IPS-NIHi11 (cell line): ENCODE data around the gene LCLAT1.

Source experiments
- DNase-seq: peaks from one replicate; pipeline ENCODE4 v3.0.0; 2012; ENCODE audit warnings: mixed read lengths, low spot score

Gene LCLAT1

DNA sequence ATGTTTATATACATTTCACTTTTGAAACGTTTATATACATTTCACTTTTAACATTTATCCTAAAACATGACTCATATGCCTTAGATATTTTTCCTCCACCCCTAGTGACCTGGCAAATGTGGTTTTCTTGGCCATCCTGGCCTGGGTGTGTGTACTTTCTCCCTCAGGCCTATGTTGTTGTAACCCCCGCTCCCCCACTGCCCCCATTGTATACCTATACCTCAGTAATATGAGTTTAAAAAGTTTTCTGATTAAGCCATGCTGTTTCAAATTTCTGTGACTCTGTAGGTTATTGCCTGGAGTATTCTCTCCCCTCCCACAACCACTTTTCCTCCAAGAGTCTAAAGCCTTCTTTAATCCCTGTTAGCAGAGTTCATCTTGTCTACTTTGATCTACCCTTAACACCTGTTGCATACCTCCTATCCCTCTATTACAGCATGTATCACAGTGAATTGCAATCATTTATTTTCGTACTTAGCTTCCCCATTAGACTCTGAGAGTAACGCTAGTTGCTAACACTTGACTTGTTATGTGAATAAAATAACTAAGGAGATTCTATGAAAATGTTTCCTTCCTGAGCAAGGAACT lies 67.9 kb downstream of the LCLAT1 start:
- no peak for DNase-seq

DNA sequence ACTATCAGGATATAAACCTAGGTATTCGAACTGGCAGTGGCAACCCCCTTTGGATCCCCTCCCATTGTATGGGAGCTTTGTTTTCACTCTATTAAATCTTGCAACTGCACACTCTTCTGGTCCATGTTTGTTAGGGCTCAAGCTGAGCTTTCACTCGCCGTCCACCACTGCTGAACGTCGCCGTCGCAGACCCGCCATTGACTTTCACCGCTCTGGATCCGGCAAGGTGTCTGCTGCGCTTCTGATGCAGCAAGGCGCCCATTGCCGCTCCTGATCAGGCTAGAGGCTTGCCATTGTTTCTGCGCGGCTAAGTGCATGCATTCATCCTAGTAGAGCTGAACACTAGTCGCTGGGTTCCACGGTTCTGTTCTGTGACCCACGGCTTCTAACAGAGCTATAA lies 69.1 kb downstream of the LCLAT1 start:
- no peak for DNase-seq

DNA sequence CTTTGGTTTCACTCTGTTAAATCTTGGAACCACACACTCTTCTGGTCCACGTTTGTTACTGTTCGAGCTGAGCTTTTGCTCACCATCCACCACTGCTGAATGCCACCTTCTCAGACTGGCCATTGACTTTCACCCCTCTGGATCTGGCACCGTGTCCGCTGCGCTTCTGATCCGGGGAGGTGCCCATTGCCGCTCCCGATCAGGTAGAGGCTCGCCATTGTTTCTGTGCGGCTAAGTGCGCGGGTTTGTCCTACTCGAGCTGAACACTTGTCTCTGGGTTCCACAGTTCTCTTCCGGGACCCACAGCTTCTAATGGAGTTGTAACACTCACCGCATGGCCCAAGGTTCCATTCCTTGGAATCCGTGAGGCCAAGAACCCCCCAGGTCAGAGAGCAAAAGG lies 72.8 kb downstream of the LCLAT1 start:
- DNase-seq = no peak

DNA sequence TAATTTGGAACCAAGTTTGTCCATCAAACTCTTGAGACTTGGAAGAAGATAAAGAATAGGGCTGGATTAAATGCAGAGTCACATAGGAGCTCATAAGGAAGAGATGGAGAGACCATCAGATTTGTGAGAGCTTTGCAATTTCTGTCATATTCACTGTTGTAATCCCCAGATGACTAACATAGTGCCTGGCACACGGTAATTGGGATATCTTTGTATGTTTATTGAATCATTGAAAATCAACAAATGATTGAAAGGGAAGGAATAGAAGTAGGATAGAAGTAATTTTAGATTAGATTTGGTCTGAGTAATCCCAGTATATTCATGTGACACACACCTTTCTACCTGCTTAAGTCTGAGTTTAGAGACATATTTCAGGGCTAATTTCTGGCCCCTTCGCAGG lies 75.4 kb downstream of the LCLAT1 start:
- DNase-seq = no peak

DNA sequence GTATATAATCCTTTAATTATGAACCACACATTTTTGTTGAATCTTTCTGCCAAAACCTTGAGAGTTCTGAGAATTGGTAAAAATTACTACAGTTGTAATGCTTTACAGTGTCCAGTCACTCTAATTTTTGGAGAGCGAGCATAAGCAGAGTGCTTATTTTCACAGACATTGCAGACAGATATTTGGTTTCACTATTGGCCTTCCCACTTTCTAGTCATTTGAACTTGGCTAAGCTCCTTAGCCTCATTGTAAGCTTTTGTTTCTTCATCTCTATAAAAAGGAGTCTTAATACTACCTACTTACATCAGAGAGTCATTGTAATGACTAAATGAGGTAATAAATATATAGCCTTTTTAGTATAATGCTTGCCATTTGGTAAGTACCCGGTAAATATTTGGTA lies 80.4 kb downstream of the LCLAT1 start:
- no peak for DNase-seq

DNA sequence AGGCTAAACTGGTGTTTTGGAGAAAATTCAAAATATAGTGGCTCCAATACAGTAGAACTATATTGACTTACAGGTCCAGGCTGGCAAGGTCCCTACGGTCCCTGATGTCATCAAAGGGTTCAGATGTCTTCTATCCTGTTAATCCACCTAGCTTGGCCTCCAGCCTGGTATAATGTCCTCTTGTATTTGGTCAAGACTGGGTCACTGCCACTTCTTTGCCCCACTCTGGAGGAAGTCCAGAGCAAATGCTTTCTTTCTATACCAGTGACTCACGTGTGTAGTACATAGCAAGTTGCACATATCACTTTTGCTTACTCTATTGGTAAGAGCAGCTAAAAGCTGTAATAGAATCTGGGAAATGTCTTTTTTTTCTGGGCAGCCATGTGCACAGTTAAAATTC lies 80.8 kb downstream of the LCLAT1 start:
- DNase-seq = no peak

DNA sequence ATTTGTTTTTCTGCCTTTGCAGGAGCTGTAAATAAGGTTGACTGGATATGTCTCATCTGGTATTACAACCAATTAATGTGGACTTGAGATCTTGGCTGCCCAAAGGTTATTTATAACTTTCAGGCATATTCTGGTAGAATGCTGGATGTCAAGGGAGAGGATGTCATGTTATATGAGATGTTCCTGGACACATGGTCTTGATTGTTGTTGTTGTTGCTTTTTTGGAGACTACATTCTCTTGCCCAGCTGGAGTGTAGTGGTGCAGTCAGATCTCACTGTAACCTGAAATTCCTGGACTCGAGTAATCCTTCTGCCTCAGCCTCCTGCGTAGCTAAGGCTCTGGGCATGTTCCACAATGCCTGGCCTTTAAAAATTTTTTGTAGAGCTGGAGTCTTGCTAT lies 83.3 kb downstream of the LCLAT1 start:
- DNase-seq = no peak

DNA sequence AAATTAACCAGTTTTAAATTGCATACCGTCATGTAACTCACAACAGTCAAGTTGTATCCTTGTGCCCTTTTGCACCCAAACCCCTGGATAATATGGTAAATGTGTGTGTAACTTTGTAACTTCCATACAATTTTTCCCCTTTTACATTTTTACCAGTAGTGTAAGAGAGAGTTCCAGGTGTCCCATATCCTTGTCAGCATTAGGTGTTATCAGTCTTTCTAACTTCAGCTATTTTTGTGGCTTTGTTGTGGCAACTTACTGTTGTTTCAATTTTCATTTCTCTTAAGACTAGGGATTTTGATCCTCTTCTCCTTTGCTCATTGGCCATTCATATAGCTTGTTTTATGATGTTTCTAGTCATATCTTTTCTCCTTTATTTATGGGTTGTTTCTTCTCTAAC lies 94.6 kb downstream of the LCLAT1 start:
- no peak for DNase-seq

DNA sequence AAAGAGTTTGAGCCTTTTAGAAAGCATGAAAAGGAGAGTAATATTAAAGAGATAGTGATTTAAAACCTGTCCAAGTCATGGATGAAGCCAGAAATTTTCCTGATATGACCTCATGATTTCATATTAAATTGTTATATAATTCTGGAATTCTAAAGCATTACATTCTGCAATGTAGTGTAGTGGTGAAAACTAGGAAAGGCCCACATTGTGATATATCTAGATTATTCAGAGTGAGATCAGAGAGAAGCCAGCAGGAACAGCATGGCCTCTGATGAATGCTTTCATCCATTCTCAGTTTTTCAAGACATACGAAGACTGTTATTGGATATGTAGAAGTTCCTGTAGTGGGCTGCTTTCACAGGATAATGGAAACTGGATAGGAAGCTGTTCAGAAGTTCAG lies 98.8 kb downstream of the LCLAT1 start:
- no peak for DNase-seq

DNA sequence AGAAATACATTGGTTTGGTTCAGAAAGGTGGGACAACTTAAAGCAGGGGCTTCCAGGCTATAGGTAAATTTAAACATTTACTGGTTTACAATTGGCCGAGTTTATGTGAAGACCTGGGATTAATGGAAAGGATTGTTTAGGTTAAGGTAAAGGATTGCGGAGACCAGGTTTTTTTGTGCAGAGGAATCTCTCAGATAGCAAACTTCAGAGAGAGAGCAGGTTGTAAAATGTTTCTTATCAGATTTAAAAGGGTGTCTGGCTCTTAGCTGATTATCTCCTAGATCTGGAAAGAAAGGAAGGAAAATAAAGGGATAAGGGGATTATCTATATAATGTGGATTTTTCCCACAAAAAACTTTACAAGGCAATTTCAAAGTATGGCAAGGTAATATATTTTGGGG lies 101.3 kb downstream of the LCLAT1 start:
- DNase-seq = no peak

DNA sequence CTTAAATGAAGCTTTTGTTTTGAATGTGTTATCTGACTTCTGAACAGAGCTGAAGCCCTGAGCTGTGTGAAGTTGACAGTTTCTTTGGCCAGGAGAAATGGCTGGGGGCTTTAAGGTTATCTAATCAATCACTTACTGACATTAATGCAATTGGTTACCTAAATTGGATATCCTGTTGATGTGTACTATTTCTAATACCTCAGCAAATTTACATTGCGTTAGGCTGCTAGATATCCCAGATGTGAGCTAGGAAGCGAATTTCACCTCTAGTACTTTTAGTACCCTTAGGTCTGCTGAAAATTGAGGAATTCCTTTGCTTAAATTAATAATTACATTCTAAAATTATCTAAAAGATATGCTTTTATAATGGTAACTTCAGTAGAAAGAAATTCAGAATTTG lies 102.0 kb downstream of the LCLAT1 start:
- DNase-seq = no peak

DNA sequence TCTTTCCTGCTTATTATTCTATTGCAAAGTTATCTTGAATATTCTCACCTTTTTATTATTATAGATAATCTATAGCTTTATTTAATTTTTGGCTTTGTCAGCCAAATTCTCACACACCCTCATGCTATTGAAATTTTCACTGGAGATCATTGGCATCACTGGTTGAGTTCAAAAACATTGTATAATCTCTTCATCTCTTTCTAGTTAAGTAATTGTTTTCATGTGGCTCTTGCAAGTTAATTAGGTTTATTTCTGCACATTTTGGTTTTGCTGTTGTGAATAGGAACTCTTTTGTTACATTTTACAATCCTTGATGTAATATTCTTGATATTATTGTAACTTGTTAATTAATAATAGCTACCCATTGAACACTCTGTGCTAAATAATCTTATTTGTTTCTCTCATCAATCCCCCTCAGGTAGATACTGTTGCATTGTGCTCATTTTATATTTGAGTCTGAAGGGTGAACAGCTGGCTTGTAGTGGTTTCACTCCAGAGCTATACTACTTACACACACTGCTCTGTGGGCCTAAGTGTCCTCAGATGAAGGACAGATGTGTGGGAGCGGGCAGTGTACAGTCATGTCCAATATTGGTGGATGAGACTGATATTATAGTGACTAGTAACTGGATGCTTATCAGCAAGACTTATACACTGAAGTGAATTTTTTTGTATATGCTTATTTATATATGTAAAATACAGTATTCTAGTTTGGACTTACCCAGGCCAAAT lies 112.7 kb downstream of the LCLAT1 start:
- DNase-seq = no peak

DNA sequence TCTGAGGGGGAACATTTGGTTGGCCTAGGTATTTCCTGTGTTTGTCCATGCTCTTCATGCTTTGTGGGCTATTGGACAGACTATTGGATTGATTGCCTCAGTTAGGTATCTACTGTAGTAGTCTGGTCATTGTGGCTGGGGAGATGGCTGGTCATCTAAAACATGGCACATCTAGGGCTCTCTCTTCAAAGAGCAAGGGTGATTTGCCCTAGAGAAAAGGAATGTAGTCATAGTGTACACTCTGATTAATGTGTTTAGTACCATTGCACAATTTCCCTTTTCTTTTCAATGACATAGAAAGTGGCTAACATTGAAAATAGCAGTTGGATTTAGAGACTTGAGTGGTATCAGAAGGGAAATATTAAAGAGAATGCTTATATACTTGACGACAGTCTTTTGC lies 114.3 kb downstream of the LCLAT1 start:
- no peak for DNase-seq

DNA sequence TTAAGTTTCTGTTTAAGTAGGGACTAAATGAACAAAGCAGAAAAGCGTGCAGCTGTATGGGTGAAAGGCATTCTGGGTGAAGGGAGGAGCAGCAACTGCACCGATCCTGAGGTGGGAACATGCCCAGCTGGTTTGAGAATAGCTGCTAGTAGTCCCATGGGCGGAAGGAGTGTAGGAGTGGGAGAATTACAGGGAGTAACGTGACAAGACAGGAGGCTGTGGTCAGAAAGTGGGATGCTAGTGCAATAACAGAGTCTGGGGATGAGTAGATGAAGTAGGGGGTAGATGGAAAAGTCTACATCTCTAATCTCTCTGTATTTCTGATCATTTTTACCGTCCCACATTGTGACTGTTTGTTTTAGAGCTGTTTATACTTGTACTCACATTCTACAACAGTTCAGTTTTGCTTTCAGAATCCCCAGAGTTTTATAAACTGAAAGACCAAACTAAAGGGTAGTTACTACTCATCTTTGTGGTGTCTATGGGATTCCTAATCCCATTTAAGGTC lies 118.9 kb downstream of the LCLAT1 start:
- DNase-seq = no peak

DNA sequence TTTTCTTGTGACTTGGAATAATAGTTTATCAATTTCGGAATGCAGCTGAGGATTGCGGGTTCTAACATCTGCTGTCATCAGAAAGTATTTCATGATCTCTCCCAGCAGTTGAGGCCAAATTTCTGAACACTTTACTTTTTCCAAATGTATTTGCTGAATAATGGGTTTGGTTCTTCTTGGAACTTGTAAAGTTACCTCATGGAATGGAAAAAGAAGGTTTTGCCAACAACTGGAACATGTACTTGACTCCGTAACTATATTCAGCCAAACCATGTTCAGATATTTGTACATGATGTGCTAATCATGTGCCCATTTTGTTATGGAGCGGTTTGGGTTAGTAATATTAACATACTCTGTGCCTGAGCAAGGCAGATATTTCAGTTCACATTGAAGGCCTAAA lies 119.6 kb downstream of the LCLAT1 start:
- DNase-seq = no peak

DNA sequence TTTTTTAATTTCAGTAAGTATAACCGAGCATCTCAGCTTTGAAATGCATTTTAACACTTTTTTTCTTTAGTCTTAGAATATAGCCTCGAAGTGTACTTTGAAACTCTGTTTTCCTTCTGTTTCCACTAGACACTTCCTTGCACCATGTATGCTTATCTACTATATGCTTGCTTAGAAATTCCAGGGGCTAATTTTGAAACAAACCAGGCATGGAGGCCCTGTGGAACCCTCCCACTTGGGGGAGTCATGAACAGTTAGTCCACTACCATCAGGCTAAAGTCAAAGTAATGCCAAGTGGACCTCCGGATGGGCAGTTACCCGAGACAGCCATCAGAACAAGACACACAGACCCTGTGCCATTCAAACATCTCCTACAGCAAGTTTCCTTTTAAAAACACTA lies 120.3 kb downstream of the LCLAT1 start:
- no peak for DNase-seq

DNA sequence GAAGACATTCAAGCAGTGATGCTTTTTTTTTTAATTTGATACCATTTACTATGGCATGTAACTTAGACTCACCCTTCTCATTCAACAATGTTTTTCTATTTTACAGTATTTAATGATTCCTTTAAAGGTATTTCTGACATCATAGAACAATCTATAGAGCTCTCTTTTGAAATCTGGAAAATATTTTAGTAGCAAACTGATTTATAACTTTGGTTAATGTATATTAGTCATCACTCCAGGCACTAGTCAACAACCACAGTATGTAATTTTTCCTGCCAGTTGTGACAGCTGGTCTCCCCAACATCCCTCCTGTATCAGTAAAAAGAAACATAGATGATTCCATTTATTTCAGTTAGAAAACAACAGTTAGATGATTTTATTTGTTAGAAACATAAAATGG lies 122.9 kb downstream of the LCLAT1 start:
- DNase-seq = no peak

DNA sequence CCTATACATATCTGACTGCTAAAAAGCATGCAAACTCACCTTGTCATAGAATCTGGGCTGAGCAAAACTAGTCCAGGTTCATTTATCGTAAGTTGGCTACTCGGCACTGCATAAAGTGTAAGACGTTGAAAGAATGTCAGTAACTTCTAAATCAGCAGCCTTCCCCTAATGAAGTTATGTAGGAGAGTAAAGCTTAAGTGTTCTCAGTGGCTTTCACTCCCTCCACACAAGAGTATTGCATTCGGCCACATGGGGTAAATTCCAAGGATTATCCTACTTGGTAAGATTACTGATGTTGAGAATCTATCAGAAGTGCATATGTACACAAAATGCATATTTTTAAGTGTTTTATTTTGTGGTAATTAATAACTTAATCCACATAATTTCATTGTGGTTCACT lies 130.1 kb downstream of the LCLAT1 start:
- DNase-seq = no peak

DNA sequence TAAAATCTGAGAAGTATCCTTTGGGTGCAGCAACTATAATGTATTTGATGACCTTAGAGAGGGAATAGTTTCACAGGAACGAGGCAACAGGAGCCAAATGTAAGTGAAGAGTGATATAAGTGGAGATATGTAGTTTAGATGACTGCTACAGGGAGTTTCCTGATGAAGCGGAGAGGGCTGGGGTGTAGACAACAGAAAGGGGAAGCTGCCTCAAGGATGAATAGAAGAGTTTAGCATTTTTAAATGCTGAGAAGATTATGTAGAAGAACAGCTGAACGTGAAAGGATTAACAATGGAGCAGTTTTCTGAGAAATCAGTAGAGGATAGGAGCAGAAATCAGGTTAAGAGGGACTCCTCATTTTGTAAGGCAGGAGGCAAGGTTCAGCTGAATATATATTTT lies 133.3 kb downstream of the LCLAT1 start:
- no peak for DNase-seq

DNA sequence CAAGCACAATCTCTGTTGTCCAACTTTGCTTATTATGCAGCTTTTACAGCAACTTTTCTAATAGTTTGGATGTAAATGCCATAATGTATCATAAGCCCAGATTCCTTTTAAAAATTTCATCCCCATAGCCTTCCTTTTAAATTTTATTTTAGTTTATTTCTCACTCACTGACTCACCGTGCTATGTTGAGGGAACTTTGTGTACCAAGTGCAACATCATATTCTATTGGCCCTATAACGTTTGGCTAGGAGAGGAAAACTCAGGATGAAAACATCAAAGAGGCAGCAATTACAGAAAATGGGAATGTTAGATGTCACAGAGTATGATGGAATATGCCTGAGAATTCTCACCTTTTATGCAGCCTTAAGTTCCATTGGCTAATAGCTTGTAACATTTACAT lies 135.5 kb downstream of the LCLAT1 start:
- no peak for DNase-seq

DNA sequence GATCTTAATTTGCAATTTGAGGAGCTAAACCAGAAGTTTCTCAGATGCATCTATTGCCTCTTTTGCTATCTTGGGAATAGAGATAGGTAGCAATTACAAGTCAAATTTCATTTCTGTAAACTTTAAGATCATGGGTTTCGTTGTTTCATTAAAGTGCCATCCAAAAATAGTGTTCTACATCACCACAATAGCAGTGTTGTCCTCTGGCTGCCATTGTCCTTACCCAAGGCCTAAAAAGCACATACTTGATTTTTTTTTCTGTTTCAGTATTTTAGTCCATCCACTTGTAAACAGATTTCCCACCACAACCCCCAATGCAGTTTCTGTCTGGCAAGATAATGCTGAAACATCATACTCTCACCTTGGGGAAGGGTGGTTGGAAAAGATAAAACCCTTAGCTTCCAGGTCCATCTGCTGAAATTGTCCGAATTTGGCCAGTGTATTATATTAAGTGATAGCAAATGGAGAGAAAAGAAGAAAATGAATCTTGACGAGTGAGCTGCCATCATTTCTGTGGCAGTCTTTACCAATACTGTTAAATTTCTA lies 136.2 kb downstream of the LCLAT1 start:
- no peak for DNase-seq

DNA sequence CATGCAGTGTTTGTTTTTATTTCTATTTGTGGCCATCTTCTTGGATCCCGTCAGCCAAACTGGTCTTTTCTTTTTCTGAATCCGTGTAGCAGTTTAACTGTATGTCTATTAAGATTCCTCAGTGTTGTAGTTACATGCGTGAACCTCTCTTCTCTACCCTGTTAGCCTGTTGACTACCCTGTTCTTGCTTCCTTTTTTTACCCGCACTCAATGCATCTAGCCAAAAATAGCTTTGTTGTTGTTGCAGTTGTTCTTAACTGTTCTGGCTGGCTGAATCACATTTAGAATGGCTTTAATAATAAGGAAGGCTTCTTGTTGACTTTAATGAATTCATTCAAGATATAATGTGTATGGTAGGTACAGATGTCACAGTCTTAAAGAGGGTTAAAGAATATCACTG lies 137.1 kb downstream of the LCLAT1 start:
- DNase-seq = no peak

DNA sequence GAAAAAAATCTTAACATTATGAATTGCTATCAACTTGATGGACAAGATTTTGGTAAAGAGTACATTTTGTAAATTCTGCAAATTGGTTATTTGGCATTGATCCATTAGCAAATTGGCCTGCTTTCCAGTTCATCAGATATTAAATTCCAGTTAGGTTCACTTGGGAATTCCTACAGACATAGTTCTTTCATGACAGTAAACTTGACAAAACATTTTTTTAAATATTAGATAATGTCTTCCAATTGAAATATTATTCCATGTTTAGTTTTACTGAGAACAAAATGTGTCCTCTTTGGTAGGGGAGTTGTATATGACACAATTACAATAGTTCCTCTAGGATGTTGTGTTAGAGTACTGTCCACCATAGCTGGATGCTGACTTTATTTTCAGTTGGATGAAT lies 141.9 kb downstream of the LCLAT1 start:
- no peak for DNase-seq

DNA sequence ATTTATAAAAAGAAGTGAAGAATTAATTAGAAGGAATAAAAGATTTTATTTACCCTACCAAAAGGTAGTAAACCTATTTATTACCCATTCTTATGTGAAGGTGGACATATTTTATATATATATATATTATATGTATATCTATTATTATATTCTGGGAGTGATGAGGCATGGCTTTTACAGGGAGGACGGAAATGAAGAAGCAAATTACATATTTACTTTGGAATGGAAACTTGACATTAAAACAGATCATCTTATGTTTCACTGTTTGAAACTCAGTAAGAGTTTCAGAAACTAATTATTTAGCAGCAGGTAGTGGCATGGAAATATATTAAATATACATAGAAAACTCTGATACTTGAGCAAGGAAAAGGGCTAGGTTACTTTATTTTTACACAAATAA lies 143.4 kb downstream of the LCLAT1 start:
- DNase-seq = no peak
